Esophagus squamous epithelium (tissue), 5 donors: ENCODE measurements around the gene SLC12A8. TPM values are rescaled to one million over a fixed set of nuclear protein-coding genes. Genes with fewer than 3 reads are reported as not detected.
A peak's percentile ranks its signal among the peaks of the same experiment; 100 is the strongest.

ENCODE experiments used
- DNase-seq: peaks from one replicate; lab custom pipeline; 2025; lab: John Stamatoyannopoulos, UW
- H3K27ac ChIP-seq, 4 donors: fragments of 200-600 bp; sonication (generic); one replicate each; pipeline ENCODE4 v1.5.1; 2016 to 2019; ENCODE audit warnings: mild to moderate bottlenecking in 1 of 4
- H3K27me3 ChIP-seq, 4 donors: fragments of 200-600 bp; sonication (generic); 1 replicate in 3 of 4; 2 replicates in 1 of 4; pipeline versions ENCODE4 v1.5.1 to v1.6.0; 2017 to 2021; ENCODE audit warnings: antibody characterized with exemption in 1 of 4
- H3K36me3 ChIP-seq, 3 donors: fragments of 200-600 bp; sonication (generic); one replicate each; pipeline ENCODE4 v1.5.1; 2016 to 2019
- H3K4me1 ChIP-seq, 3 donors: fragments of 200-600 bp; sonication (generic); one replicate each; pipeline ENCODE4 v1.5.1; 2017 to 2019
- H3K4me3 ChIP-seq, 4 donors: fragments of 200-600 bp; sonication (generic); 1 replicate in 3 of 4; 2 replicates in 1 of 4; pipeline ENCODE4 v1.5.1; 2016 to 2019; ENCODE audit warnings: mild to moderate bottlenecking in 2 of 4, moderate library complexity in 1 of 4
- H3K9me3 ChIP-seq, 3 donors: fragments of 200-600 bp; sonication (generic); one replicate each; pipeline ENCODE4 v1.5.1; 2016 to 2019
- CTCF ChIP-seq, 6 experiments: fragments of 450-650 bp in 4 of 6; fragments of 200-600 bp in 2 of 6; sonication (generic) in 2 of 6; IDR thresholded peaks; one replicate each; pipeline ENCODE4 v1.5.1; 2016 to 2019; ENCODE audit warnings: antibody characterized with exemption in 6 of 6, mild to moderate bottlenecking in 4 of 6, moderate library complexity in 4 of 6
- POLR2A ChIP-seq, 4 donors: fragments of 450-650 bp; IDR thresholded peaks; one replicate each; pipeline ENCODE4 v1.6.1; 2017; ENCODE audit warnings: antibody characterized with exemption in 4 of 4, mild to moderate bottlenecking in 4 of 4, moderate library complexity in 3 of 4
- WGBS, 2 donors: methylation state at CpG; one replicate each; pipeline ENCODE4 v1.1.5; 2018; 5-methylcytosine and 5-hydroxymethylcytosine counted together
- intact Hi-C: fragments of 100-400 bp; cut with DNase I; formaldehyde crosslinking; loops from one replicate; pipeline ENCODE4 v1.15.0; 2022
- total RNA-seq, 4 donors: library from RNA; depleted of rRNA; stranded (reverse); fragments of >200 nt; gene quantifications; one replicate each; pipeline ENCODE4 v1.1.0, GENCODE V29; 2016
- donor health status: DM: yes; HTN: yes; CAD: no.

SLC12A8 gene
- total RNA-seq, 4 donors from 2014 or later: 9.9 to 15.9 (median 13.8) TPM

DNA sequence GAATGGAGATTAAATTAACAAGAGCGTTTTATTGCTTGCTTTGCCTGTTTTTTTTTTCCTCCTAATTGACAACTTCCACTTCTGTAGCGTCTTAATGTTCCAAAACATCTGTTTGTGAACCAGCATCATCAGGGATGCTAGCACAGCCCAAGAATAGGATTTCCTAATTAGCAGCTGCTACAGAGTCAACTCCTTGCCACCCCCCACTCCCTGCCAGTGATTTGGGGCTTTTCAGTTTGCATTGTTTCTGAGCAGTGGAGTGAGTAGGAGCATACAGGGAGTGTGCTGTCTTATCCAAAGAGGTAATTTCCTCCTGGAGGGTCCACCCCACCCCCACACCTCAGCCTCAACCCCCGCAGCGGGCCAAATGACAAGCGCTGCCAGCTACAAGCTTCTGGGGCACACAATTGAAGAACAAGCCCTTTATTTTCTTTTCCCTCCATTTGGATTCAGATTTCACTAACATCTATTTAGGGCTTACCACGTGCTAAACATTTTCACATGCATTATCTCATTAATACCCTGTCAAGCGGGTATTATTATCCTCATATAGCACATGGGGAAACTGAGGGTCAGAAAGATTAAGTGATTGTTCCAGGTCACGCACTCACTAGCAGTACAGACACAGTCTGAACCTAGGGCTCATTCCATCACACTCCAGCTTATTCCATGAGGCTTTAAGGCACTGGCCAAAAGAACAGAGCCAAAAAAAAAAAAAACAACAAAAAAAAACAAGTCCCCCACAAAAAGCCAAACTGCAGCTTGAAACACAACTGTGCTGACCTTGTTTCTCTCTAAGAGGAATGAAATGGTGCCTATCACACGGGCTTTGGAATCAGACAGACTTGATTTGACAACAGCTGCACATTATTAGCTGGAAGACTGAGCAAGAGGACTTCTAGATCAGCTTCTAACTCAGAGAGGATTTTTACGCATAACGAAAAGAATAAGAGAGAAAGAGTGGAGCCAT lies 173.1 kb downstream of the SLC12A8 start:
- H3K4me3 ChIP-seq: no peak overlapping the region
- peaks cover 16 to 73% (median 45%) of the 10 kb centered on the region in 3 donors for H3K4me1 ChIP-seq
- H3K9me3 ChIP-seq: no peaks in the 10 kb centered on the region
- H3K27me3 ChIP-seq: no peaks in the 10 kb centered on the region
- H3K27ac ChIP-seq: peak overlapping the region; percentile 26 to 88 (median 80)
- no peak for DNase-seq
- WGBS, 2 donors: 59 to 68% methylated on average over 10 to 11 of the region's 11 CpGs
- intact Hi-C loops: no loop called here
- TF ChIP-seq CTCF (IDR thresholded peaks at IDR 0.05) (no peak), POLR2A (IDR thresholded peaks at IDR 0.05) (no peak)
- no peaks in the 10 kb centered on the region for H3K36me3 ChIP-seq

DNA sequence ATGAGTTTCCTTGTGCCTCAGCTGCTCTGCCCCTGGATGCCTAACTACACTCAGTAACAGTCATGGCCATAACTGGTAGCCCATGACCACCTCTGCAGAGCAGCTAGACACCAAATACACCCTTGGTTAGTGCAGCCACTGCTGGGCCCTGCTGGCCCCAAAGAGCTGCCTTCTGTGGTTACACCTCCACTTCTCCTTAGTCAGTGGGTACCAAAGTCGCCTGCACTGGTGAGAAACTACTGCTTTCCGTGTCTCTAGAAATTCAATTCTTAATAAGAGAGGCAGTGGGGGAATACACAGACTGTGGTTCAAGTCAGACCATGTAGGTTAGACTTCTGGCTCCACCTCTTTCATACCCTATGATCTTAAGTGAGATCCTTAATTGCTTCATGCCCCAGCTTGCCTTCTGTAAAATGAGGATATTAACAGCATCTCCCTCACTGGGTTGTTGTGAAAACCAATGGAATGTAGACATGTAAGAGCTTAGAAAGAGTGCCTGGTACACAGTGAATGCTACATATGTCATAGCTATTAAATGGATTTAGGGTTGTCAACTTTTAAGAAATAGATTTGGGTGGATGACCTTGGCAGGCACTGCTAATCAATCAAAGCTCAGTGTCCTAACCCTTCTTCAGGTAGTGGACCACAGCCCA lies 174.9 kb downstream of the SLC12A8 start:
- Histone ChIP-seq H3K27ac (peak overlapping the region; percentile 14 to 88 (median 80)), H3K36me3 (no peaks in the 10 kb centered on the region), H3K4me3 (no peak overlapping the region), H3K27me3 (no peaks in the 10 kb centered on the region), H3K4me1 (peaks cover 10 to 65% (median 34%) of the 10 kb centered on the region in 3 donors), H3K9me3 (no peaks in the 10 kb centered on the region)
- WGBS, 2 donors: 57% methylated on average over 1 of the region's 2 CpGs; no CpG with 5 or more reads in 1 of the 2 donors
- intact Hi-C loops: no loop called here
- DNase-seq: no peak
- TF ChIP-seq POLR2A (IDR thresholded peaks at IDR 0.05) (no peak), CTCF (IDR thresholded peaks at IDR 0.05) (no peak)

GRCh38 chr3:125035217-125035616 lies 177.3 kb downstream of the SLC12A8 start:
- H3K4me1 ChIP-seq: peaks cover 10 to 49% (median 24%) of the 10 kb centered on the region in 3 donors
- no peak overlapping the region for H3K4me3 ChIP-seq
- 76 to 86% methylated on average over 5 of the region's 5 CpGs for WGBS, 2 donors
- no peaks in the 10 kb centered on the region for H3K27me3 ChIP-seq
- no peak for DNase-seq
- intact Hi-C loops: no loop called here
- no peak for TF ChIP-seq CTCF (IDR thresholded peaks at IDR 0.05)
- TF ChIP-seq POLR2A (IDR thresholded peaks at IDR 0.05): no peak
- no peaks in the 10 kb centered on the region for H3K36me3 ChIP-seq
- no peak overlapping the region for H3K27ac ChIP-seq
- no peaks in the 10 kb centered on the region for H3K9me3 ChIP-seq

DNA sequence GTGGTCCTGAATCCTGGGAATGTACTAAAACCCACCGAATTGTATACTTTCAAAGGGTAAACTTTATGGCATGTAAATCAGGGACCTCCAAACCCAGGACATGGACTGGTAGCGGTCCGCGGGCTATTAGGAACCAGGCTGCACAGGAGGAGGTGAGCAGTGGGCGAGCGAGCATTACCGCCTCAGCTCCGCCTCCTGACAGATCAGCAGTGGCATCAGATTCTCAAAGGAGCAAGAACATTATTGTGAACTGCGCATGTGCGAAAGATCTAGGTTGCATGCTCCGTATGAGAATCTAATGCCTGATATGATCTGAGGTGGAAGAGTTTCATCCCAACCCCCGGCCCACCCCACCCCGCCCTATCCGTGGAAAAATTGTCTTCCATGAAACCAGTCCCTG lies 178.9 kb downstream of the SLC12A8 start:
- Histone ChIP-seq H3K36me3 (peaks cover 0 to 12% (median 5%) of the 10 kb centered on the region in 3 donors), H3K4me1 (peaks cover 2 to 33% (median 10%) of the 10 kb centered on the region in 3 donors), H3K9me3 (no peaks in the 10 kb centered on the region), H3K27me3 (no peaks in the 10 kb centered on the region), H3K4me3 (no peak overlapping the region), H3K27ac (no peak overlapping the region)
- DNase-seq: no peak
- intact Hi-C loops: no loop called here
- 93 to 94% methylated on average over 7 to 11 of the region's 14 CpGs for WGBS, 2 donors
- TF ChIP-seq POLR2A (IDR thresholded peaks at IDR 0.05): no peak
- no peak for TF ChIP-seq CTCF (IDR thresholded peaks at IDR 0.05)
